HepG2 (cell line): ENCODE measurements around the gene TLE5. TPM values are rescaled to one million over a fixed set of nuclear protein-coding genes. Genes with fewer than 3 reads are reported as not detected.
"Not testable (repeated sequence)": the region's sequence is repeated elsewhere in the genome, so short reads cannot be mapped to it uniquely, and the experiment has no call there.

Source experiments
- ATAC-seq: fragments of 200-7000 bp; cut with Tn5 transposase; 3 replicates; pipeline ENCODE4 v1.9.1; 2020; ENCODE audit warnings: mild to moderate bottlenecking, moderate library complexity
- BruUV-seq: library from RNA; stranded (reverse); fragments of 400-500 nt; replicated peaks from 2 replicates; lab custom pipeline; 2021; lab: Mats Ljungman, UMichigan
- CTCF ChIA-PET: fragments of 300-600 bp; formaldehyde crosslinking; extraction: SDS; loops from one replicate; lab custom pipeline; 2021; ENCODE audit warnings: low total read pairs, inconsistent platforms, low intra/inter-chr PET ratio; lab: Yijun Ruan, JAX
- POLR2A ChIA-PET: fragments of 350-600 bp; sonication (Branson Sonifier 250); formaldehyde crosslinking; loops from one replicate; lab custom pipeline; 2020; ENCODE audit warnings: antibody characterized with exemption, inconsistent platforms; lab: Yijun Ruan, JAX
- DNase-seq: peaks from one replicate; pipeline ENCODE4 v3.0.0-alpha.2; 2015; ENCODE audit warnings: low spot score
- FAIRE-seq: peaks from 3 replicates; lab custom pipeline; 2011; peaks lifted over from hg19 to GRCh38; lab: Jason Lieb, UNC
- H2AFZ ChIP-seq: one replicate; pipeline ENCODE4 v1.6.1; 2011; ENCODE audit warnings: low read length, inconsistent platforms
- H3K27ac ChIP-seq: fragments of 300-600 bp; 3 replicates; pipeline ENCODE4 v1.8.0; 2011; ENCODE audit warnings: mixed run types, mild to moderate bottlenecking, mixed read lengths, low read length, inconsistent platforms; ENCODE audit not compliant: insufficient read depth; ENCODE audit errors: extremely low read length
- H3K27me3 ChIP-seq, 2 experiments: fragments of 200-600 bp in 1 of 2; 2 replicates in 1 of 2; 3 replicates in 1 of 2; pipeline versions ENCODE4 v1.6.0 to v1.8.0; 2011; ENCODE audit warnings: low read length in 2 of 2, mild to moderate bottlenecking in 2 of 2, moderate library complexity in 2 of 2, inconsistent platforms in 1 of 2; ENCODE audit not compliant: insufficient read depth in 2 of 2, control insufficient read depth in 1 of 2
- H3K36me3 ChIP-seq, 2 experiments: fragments of 200-600 bp in 1 of 2; replicated peaks in 1 of 2; 2 replicates in 1 of 2; 3 replicates in 1 of 2; pipeline versions ENCODE4 v1.5.1 to v1.8.0; 2011; ENCODE audit warnings: low read length in 2 of 2, inconsistent platforms in 1 of 2; ENCODE audit not compliant: insufficient read depth in 2 of 2, control insufficient read depth in 1 of 2
- H3K4me1 ChIP-seq: 2 replicates; pipeline ENCODE4 v1.5.1; 2012; ENCODE audit warnings: low read length, inconsistent platforms; ENCODE audit not compliant: insufficient read depth
- H3K4me2 ChIP-seq: 2 replicates; pipeline ENCODE4 v1.6.0; 2011; ENCODE audit warnings: low read depth, low read length, inconsistent platforms
- H3K4me3 ChIP-seq, 3 experiments: fragments of 200-600 bp in 1 of 3; sonication (generic), shearing (Covaris generic) in 1 of 3; replicated peaks in 1 of 3; 2 replicates each; pipeline ENCODE4 v1.5.1; 2011 to 2016; ENCODE audit warnings: low read length in 3 of 3, inconsistent platforms in 2 of 3, low read depth in 2 of 3, mild to moderate bottlenecking in 2 of 3, control low read depth in 1 of 3, mixed read lengths in 1 of 3; ENCODE audit not compliant: insufficient read depth in 1 of 3
- H3K79me2 ChIP-seq: one replicate; pipeline ENCODE4 v1.6.1; 2011; ENCODE audit warnings: low read length, inconsistent platforms; ENCODE audit not compliant: insufficient read depth
- H3K9ac ChIP-seq: 2 replicates; pipeline ENCODE4 v1.6.0; 2011; ENCODE audit warnings: mild to moderate bottlenecking, low read depth, low read length, inconsistent platforms; ENCODE audit not compliant: insufficient read depth
- H3K9me3 ChIP-seq: 2 replicates; pipeline ENCODE4 v1.5.1; 2012; ENCODE audit warnings: mild to moderate bottlenecking, low read length
- H4K20me1 ChIP-seq: 2 replicates; pipeline ENCODE4 v1.6.0; 2011; ENCODE audit warnings: inconsistent platforms, mild to moderate bottlenecking, low read length, moderate library complexity; ENCODE audit not compliant: insufficient read depth
- AGO2 ChIP-seq: fragments of 200-400 bp; formaldehyde crosslinking; optimal IDR thresholded peaks from 2 replicates; pipeline ENCODE3; 2017; ENCODE audit warnings: mild to moderate bottlenecking, low read depth, low read length, moderate library complexity
- ATRX ChIP-seq: sonication (generic); formaldehyde crosslinking; IDR thresholded peaks from 2 replicates; pipeline ENCODE4 v1.4.0; 2020; ENCODE audit warnings: missing genetic modification reagents, borderline replicate concordance
- CBFB ChIP-seq: sonication (generic); formaldehyde crosslinking; IDR thresholded peaks from 2 replicates; pipeline ENCODE4 v1.4.0; 2020; ENCODE audit warnings: missing genetic modification reagents
- CSRNP1 ChIP-seq: sonication (generic); formaldehyde crosslinking; IDR thresholded peaks from 2 replicates; pipeline ENCODE4 v1.8.1; 2023; ENCODE audit warnings: mild to moderate bottlenecking, missing genetic modification reagents
- POLR2A ChIP-seq, 2 experiments: IDR thresholded peaks; 2 replicates each; pipeline ENCODE4 v1.6.1; 2011; ENCODE audit warnings: low read depth in 2 of 2, low read length in 2 of 2, mild to moderate bottlenecking in 1 of 2, moderate library complexity in 1 of 2; ENCODE audit not compliant: insufficient read depth in 1 of 2
- ZNF761 ChIP-seq: sonication (generic); formaldehyde crosslinking; conservative IDR thresholded peaks from 2 replicates; pipeline ENCODE4 v1.4.0; 2020; ENCODE audit warnings: mild to moderate bottlenecking, missing genetic modification reagents
- WGBS: methylation state at CpG from one replicate; pipeline ENCODE4 v1.1.6; 2017; ENCODE audit warnings: low lambda C conversion rate; 5-methylcytosine and 5-hydroxymethylcytosine counted together
- in situ Hi-C: cut with HindIII; loops from 2 replicates; pipeline ENCODE4 v1.10.0; 2017; ENCODE audit warnings: low pct_unique_long_range_greater_than_20kb; ENCODE audit not compliant: extremely low pct_ligation_motif_present
- intact Hi-C: fragments of 100-400 bp; cut with micrococcal nuclease; formaldehyde crosslinking; loops from one replicate; pipeline ENCODE4 v1.10.0; 2022; ENCODE audit not compliant: unreplicated experiment
- polyA plus RNA-seq, 8 experiments: library from polyadenylated mRNA; depleted of rRNA in 3 of 8; stranded (reverse) in 7 of 8; unstranded in 1 of 8; fragments of >200 nt; fragmentation: Illumina TruSeq in 4 of 8; extraction: Trizol in 4 of 8; gene quantifications; 2 replicates each; pipeline versions ENCODE4 v1.2.1 to v1.2.3, GENCODE V29; 2011 to 2016; ENCODE audit warnings: low read depth in 4 of 8, missing spikeins in 1 of 8, mixed read lengths in 1 of 8; ENCODE audit not compliant: insufficient read depth in 1 of 8
- total RNA-seq, 5 experiments: library from RNA; depleted of rRNA; stranded (reverse); fragments of >200 nt; fragmentation: Illumina TruSeq; extraction: Trizol; gene quantifications; 2 replicates each; pipeline ENCODE4 v1.2.3, GENCODE V29; 2016; ENCODE audit warnings: low read depth in 1 of 5

TLE5 gene
- total and polyA plus RNA-seq, 2 of the 13 experiments (the other 11 are each of a cell fraction or from before 2014, with no cell fraction given), result 62.8 to 189 TPM

DNA sequence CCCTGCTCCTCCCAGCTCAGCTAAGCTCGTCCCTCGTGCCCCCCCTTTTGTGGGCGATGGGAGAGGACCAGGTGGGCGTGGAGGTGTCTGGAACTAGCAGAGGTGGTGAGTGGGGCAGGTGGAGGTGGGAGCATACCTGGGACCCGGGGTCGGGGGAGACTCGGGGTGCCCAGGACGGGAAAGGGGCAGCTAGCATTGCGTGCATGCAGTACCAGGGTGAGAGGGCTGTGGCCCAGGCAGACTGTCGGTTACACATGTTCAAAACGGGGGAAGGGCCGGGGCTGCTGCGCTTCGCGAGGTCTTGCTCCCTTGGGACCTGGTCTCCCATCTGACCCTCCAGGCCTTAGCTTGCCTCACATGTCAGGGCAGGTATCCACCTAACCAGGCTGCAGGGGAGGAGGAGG is 9.1 kb downstream of the TLE5 start:
- intact Hi-C loops, result no loop called here
- BruUV-seq, result TSS peak; percentile 84
- H3K4me2 ChIP-seq, result no peak overlapping the region
- no peak overlapping the region for H3K27ac ChIP-seq
- ChIA-PET CTCF (no interaction called here), POLR2A (interaction anchor here (1.8 to 3.6 kb wide), 2 partner anchors 8 to 17 kb away, joined by 6 to 21 read pairs; no protein-coding TSS in a partner anchor)
- no peak overlapping the region for H3K9ac ChIP-seq
- no peak overlapping the region for H3K4me3 ChIP-seq
- peaks cover 6 to 35% of the 10 kb centered on the region in 2 experiments; a peak in 3 of 5 replicates for H3K36me3 ChIP-seq
- H3K9me3 ChIP-seq, result no peaks in the 10 kb centered on the region
- no peak for FAIRE-seq
- TF ChIP-seq POLR2A (IDR thresholded peaks at IDR 0.05; ENCODE audit: insufficient read depth in 1 of 2, low read depth in 2 of 2, low read length in 2 of 2), result 0 out of 4 replicates have a peak, but pooled peaks of 1 of the 2 experiments have one; percentile 19
- no peak for TF ChIP-seq ATRX (CRISPR knock-in tag)
- TF ChIP-seq CSRNP1 (CRISPR knock-in tag), result no peak
- peak; percentile 36 for TF ChIP-seq AGO2
- no peak for TF ChIP-seq CBFB (CRISPR knock-in tag)
- TF ChIP-seq ZNF761, result no peak
- TF ChIP-seq, all 625 proteins: peak for 2
- Histone ChIP-seq H3K79me2 (no peaks in the 10 kb centered on the region), H3K27me3 (no peaks in the 10 kb centered on the region; a peak in 1 of 5 replicates), H3K4me1 (peaks cover 9% of the 10 kb centered on the region), H4K20me1 (no peaks in the 10 kb centered on the region), H2AFZ (no peak overlapping the region)
- DNase-seq, result no peak
- in situ Hi-C loops, result no loop called here
- no peak for ATAC-seq
- 94% methylated on average over 15 of the region's 15 CpGs for WGBS

DNA sequence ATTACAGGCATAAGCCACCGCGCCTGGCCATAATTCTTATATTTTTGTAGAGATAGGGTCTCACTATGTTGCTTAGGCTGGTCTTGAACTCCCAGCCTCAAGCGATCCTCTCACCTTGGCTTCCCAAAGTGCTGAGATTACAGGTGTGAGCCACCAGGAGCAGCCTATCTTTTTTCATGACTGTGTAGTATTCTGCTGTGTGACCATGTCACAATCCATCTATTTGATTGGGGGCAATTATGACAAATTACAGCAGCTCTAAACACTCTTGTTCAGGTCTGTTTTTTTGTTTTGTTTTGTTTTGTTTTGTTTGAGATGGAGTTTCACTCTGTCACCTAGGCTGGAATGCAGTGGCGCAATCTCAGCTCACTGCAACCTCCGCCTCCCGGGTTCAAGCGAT is 12.3 kb downstream of the TLE5 start:
- H3K9me3 ChIP-seq, H3K79me2 ChIP-seq, H3K27me3 ChIP-seq, H3K4me3 ChIP-seq, H4K20me1 ChIP-seq, DNase-seq, in situ Hi-C loops, H3K9ac ChIP-seq, FAIRE-seq, intact Hi-C loops, H2AFZ ChIP-seq, H3K4me2 ChIP-seq, H3K27ac ChIP-seq, CTCF ChIA-PET, BruUV-seq, ATAC-seq, POLR2A ChIA-PET: not testable (repeated sequence)
- H3K36me3 ChIP-seq, result peaks cover 5 to 15% of the 10 kb centered on the region in 2 experiments; a peak in 3 of 5 replicates
- H3K4me1 ChIP-seq, result peaks cover 15% of the 10 kb centered on the region
- WGBS, result 72% methylated on average over 6 of the region's 7 CpGs
